Mucosa of rectum (tissue), 2 donors: ENCODE measurements around the gene PPP6R1.

ENCODE experiments used
- H3K27ac ChIP-seq, 2 donors: one replicate each; pipeline ENCODE4 v1.7.0; 2013; ENCODE audit warnings: inconsistent platforms in 2 of 2, low read depth in 2 of 2, low read length in 2 of 2
- H3K27me3 ChIP-seq, 2 donors: one replicate each; pipeline ENCODE4 v1.7.0; 2013; ENCODE audit warnings: low read length in 2 of 2; ENCODE audit not compliant: control insufficient read depth in 2 of 2, insufficient read depth in 2 of 2
- H3K36me3 ChIP-seq, 2 donors: one replicate each; pipeline ENCODE4 v1.7.0; 2013; ENCODE audit warnings: low read length in 2 of 2; ENCODE audit not compliant: control insufficient read depth in 2 of 2, insufficient read depth in 2 of 2
- H3K4me1 ChIP-seq, 2 donors: one replicate each; pipeline ENCODE4 v1.7.0; 2013; ENCODE audit warnings: low read length in 2 of 2, mild to moderate bottlenecking in 1 of 2; ENCODE audit not compliant: control insufficient read depth in 2 of 2, insufficient read depth in 2 of 2
- H3K4me3 ChIP-seq, 2 donors: one replicate each; pipeline ENCODE4 v1.7.0; 2013; ENCODE audit warnings: low read length in 2 of 2
- H3K9ac ChIP-seq, 2 donors: one replicate each; pipeline ENCODE4 v1.7.0; 2013; ENCODE audit warnings: low read length in 2 of 2, low read depth in 1 of 2, mild to moderate bottlenecking in 1 of 2
- H3K9me3 ChIP-seq, 2 donors: one replicate each; pipeline ENCODE4 v1.7.0; 2013; ENCODE audit warnings: low read length in 2 of 2; ENCODE audit not compliant: control insufficient read depth in 2 of 2
- donor health status: healthy.
- donor health status: Normal muscosa, but diverticular disease.

PPP6R1 gene, protein sequence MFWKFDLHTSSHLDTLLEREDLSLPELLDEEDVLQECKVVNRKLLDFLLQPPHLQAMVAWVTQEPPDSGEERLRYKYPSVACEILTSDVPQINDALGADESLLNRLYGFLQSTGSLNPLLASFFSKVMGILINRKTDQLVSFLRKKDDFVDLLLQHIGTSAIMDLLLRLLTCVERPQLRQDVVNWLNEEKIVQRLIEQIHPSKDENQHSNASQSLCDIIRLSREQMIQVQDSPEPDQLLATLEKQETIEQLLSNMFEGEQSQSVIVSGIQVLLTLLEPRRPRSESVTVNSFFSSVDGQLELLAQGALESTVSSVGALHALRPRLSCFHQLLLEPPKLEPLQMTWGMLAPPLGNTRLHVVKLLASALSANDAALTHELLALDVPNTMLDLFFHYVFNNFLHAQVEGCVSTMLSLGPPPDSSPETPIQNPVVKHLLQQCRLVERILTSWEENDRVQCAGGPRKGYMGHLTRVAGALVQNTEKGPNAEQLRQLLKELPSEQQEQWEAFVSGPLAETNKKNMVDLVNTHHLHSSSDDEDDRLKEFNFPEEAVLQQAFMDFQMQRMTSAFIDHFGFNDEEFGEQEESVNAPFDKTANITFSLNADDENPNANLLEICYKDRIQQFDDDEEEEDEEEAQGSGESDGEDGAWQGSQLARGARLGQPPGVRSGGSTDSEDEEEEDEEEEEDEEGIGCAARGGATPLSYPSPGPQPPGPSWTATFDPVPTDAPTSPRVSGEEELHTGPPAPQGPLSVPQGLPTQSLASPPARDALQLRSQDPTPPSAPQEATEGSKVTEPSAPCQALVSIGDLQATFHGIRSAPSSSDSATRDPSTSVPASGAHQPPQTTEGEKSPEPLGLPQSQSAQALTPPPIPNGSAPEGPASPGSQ

DNA sequence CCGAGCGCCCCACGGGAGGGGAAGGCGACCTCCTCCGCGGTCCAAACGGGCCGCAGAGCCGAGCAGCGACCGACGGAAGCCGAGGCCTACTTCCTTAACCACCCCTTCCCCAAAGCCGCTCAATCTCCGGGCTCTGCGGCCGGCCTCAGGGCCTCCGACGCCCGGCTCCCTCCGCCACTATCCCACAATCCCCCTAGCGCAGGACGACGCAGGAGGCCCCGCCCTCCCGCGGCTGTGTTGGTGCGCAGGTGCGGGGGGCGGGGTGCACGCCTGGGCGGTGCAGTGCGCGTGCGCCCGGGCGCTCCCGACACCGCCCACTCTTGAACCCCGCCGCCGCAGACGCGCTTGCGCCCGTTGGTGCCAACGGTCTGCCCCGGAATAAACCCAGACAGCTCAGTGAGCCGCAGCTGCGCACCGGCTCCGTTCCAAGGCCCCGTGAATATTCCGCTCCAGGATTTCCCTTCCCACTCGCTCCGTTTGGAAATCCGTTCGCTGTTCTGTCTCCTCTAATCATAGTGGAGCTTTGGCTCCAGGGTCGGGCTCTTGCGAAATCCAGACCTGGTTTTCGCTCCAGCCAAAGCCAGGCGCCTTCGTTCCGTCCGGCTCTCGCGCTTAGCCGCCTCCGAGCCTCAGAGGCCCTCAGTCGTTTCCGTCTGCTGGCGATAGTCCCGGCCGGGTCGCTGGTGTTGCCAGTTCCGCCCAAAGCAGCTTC is at the start of gene PPP6R1:
Gene PPP6R1 (minus strand): TSS at position 190 of the 712 bp plus-strand sequence. CDS start 11,914 bp downstream, outside the sequence.
- peaks cover 0 to 4% of the 10 kb centered on the region in 2 donors for H3K36me3 ChIP-seq
- peak within 1 kb of the TSS; percentile 84 to 93 for H3K4me3 ChIP-seq
- no peaks in the 10 kb centered on the region for H3K9me3 ChIP-seq
- peak within 1 kb of the TSS; percentile 96 to 97 for H3K9ac ChIP-seq
- H3K4me1 ChIP-seq, result peaks cover 33 to 36% of the 10 kb centered on the region in 2 donors
- peak within 1 kb of the TSS; percentile 93 to 96 for H3K27ac ChIP-seq
- no peaks in the 10 kb centered on the region for H3K27me3 ChIP-seq

DNA sequence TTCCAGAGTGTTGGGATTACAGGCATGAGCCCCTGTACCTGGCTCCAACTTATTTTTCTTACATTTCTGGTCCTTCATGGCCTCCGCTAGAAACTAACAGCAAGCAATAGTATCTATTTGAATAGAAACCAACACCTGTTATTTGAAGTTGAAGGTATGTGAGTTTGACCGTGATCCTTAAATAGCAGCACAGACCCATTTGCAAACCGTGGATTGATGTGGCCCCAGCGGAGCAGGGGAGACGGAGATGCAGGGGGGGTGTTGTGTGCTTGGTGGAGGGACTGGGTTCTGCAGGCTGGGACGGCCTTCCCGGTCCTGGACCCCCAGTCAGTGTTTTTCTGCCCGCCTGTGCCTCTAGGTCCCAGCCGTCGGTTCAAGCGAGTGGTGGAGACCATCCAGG is 49.5 kb upstream of the PPP6R1 start:
- Histone ChIP-seq H3K4me3 (no peak overlapping the region), H3K36me3 (no peaks in the 10 kb centered on the region), H3K9me3 (no peaks in the 10 kb centered on the region), H3K27me3 (no peaks in the 10 kb centered on the region), H3K27ac (no peak overlapping the region), H3K9ac (no peak overlapping the region), H3K4me1 (no peaks in the 10 kb centered on the region)

DNA sequence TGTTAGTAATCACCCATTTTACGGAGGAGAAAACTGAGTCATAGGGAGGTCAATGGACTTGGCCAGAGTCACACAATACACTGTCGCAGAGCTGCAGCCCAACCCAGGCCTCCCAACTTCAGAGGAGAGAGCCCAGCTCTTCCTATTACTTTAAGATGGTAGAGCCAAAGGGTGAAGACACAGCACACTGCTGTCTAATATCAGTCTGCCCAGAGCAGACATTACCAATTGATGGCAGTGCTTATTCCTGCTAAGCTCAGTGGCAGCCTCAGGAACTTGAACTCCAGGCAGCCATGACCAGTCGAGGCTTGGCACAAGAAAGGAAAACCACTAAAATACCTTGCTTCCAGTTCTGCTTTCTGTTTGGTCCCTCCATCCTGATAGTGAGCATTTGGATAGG is 47.9 kb upstream of the PPP6R1 start:
- Histone ChIP-seq H3K9ac (no peak overlapping the region), H3K27me3 (no peaks in the 10 kb centered on the region), H3K36me3 (no peaks in the 10 kb centered on the region), H3K4me1 (peaks cover 0 to 3% of the 10 kb centered on the region in 2 donors), H3K4me3 (no peak overlapping the region), H3K27ac (no peak overlapping the region), H3K9me3 (no peaks in the 10 kb centered on the region)

DNA sequence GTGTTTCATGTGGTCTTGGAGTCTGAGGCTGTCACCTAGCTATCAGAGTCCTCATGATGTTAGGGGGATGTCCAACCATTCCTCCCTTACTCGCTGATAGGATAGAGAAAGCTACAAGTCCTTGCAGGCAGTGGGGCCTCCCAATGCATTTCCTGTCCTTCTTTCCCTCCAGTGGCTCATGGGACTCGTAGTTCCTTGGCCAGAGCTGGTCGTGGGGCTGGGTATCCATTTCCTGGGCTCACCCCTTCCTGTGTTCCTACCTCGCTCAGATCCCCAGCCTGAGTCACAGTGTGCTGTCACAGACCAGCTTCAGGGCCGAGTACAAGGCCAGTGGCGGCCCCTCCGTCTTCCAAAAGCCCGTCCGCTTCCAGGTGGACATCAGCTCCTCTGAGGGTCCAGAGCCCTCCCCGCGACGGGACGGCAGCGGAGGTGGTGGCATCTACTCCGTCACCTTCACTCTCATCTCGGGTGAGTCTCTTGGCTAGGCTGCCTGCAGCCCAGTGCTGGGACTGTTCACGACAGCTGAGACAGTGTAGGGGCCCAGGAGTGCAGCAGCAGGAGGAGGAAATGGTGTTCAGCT is 47.3 kb upstream of the PPP6R1 start:
- Histone ChIP-seq H3K27ac (no peak overlapping the region), H3K27me3 (no peaks in the 10 kb centered on the region), H3K4me3 (no peak overlapping the region), H3K4me1 (peaks cover 0 to 8% of the 10 kb centered on the region in 2 donors), H3K9ac (no peak overlapping the region), H3K9me3 (no peaks in the 10 kb centered on the region), H3K36me3 (no peaks in the 10 kb centered on the region)

DNA sequence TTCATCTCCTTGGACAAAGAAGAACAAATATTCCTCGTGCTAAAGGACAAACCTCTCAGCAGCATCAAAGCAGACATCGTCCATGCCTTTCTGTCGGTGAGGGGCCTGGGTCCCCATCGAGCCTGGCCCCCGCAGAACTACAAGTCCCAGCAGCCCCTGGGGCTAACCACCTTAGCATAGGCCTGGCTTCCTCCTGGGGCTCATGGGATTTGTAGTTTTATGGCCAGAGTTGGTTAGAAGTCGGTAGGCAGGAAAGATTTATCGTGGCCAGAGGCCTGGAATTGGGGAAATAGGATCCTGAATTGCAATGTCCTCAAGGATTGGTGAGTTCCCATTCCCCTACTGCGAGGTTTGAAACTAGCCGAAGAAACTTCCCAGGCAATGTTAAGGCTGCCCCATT is 46.7 kb upstream of the PPP6R1 start:
- Histone ChIP-seq H3K9ac (no peak overlapping the region), H3K27me3 (no peaks in the 10 kb centered on the region), H3K4me3 (no peak overlapping the region), H3K36me3 (no peaks in the 10 kb centered on the region), H3K9me3 (no peaks in the 10 kb centered on the region), H3K4me1 (peaks cover 0 to 8% of the 10 kb centered on the region in 2 donors), H3K27ac (no peak overlapping the region)

DNA sequence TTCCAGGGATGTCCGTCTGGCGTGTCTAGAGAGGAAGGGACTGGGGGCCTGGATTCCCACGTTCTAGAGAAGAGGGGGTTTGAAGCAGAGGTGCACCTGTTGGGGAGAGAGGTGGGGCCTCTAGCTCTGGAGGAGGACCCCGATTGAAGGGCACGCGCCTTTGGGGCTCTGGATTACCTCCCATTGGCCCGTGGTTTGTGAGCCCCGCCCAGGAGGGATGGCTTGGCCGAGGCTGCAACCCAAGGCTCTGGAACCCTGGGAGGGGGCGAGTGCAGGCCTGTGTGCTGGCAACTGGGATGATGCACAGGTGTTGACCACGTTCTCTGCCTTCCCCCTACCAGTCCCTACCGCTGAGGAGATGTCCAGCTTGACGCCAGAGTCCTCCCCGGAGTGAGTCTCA is 46.2 kb upstream of the PPP6R1 start:
- H3K9me3 ChIP-seq, result no peaks in the 10 kb centered on the region
- H3K27me3 ChIP-seq, result no peaks in the 10 kb centered on the region
- no peaks in the 10 kb centered on the region for H3K36me3 ChIP-seq
- H3K9ac ChIP-seq, result no peak overlapping the region
- H3K4me1 ChIP-seq, result peaks cover 0 to 8% of the 10 kb centered on the region in 2 donors
- no peak overlapping the region for H3K27ac ChIP-seq
- H3K4me3 ChIP-seq, result no peak overlapping the region

DNA sequence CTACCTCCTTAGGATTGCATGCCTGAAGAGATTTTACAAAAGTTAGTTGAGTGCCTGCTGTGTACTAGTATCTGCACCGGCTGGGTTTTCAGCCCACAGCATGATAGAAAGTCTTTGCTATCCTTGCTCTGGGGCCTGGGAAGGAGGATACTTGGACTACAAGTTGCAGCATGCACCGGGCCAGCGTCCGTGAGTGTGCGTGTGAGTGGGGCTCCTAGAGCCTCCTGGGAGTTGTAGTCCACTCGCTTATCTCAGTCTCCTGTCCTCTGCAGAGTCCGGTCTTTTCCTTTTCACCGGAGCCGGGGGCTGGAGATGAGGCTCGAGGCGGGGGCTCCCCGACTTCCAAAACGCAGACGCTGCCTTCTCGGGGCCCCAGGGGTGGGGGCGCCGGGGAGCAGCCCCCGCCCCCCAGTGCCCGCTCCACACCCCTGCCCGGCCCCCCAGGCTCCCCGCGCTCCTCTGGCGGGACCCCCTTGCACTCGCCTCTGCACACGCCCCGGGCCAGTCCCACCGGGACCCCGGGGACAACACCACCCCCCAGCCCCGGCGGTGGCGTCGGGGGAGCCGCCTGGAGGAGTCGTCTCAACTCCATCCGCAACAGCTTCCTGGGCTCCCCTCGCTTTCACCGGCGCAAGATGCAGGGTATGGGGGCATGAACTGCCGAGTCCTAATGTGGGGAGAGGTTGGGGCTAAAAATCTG is 45.6 kb upstream of the PPP6R1 start:
- Histone ChIP-seq H3K36me3 (no peaks in the 10 kb centered on the region), H3K27me3 (no peaks in the 10 kb centered on the region), H3K9me3 (no peaks in the 10 kb centered on the region), H3K27ac (no peak overlapping the region), H3K4me1 (peaks cover 0 to 8% of the 10 kb centered on the region in 2 donors), H3K4me3 (no peak overlapping the region), H3K9ac (no peak overlapping the region)

DNA sequence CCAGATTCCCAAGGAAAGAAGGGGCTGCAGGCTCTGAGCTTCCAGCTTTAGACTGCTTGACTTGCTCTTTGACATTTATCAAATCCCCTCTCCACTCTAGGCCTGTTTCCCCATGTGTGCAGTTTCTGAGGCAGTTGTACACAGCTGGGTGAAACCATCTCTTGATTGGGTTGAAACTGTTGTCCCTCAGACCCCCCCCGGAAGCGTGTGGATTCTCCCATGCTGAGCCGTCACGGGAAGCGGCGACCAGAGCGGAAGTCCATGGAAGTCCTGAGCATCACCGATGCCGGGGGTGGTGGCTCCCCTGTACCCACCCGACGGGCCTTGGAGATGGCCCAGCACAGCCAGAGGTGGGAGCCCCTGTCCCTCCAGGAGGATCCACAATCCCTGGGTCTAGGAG is 44.7 kb upstream of the PPP6R1 start:
- no peak overlapping the region for H3K9ac ChIP-seq
- H3K27ac ChIP-seq, result no peak overlapping the region
- H3K27me3 ChIP-seq, result no peaks in the 10 kb centered on the region
- H3K36me3 ChIP-seq, result no peaks in the 10 kb centered on the region
- no peaks in the 10 kb centered on the region for H3K9me3 ChIP-seq
- no peak overlapping the region for H3K4me3 ChIP-seq
- H3K4me1 ChIP-seq, result peaks cover 0 to 8% of the 10 kb centered on the region in 2 donors

DNA sequence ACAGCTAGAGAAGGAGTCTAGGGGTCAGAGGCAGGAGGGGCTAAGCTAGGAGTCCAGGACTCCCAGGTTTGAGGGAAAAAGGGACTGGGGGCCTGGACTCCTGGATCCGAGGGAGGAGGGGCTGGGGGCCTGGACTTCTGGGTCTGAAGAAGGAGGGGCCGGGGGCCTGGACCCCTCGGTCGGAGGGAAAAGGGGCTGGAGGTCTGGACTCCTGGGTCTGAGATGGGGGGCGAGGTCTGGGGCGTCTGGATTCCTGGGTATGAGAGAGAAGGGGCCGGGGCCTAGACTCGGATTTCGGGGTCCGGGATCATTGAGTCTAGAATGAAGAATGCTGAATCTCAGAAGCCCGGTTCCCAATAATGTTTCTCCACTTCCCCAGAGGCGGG is 43.5 kb upstream of the PPP6R1 start:
- Histone ChIP-seq H3K36me3 (no peaks in the 10 kb centered on the region), H3K9ac (no peak overlapping the region), H3K9me3 (no peaks in the 10 kb centered on the region), H3K27ac (no peak overlapping the region), H3K4me3 (peak overlapping the region; percentile 2 to 59), H3K4me1 (peaks cover 0 to 8% of the 10 kb centered on the region in 2 donors), H3K27me3 (no peaks in the 10 kb centered on the region)
